Tibial nerve (tissue), 3 donors: ENCODE data around the gene TTC28.

ENCODE experiments used
- EP300 ChIP-seq, 2 donors: sonication (generic); formaldehyde crosslinking; IDR thresholded peaks; one replicate each; pipeline ENCODE4 v1.6.1; 2017; ENCODE audit warnings: antibody characterized with exemption in 2 of 2, mild to moderate bottlenecking in 1 of 2
- POLR2A ChIP-seq, 2 donors: fragments of 450-650 bp; IDR thresholded peaks; one replicate each; pipeline ENCODE4 v1.6.1; 2017; ENCODE audit warnings: antibody characterized with exemption in 2 of 2, mild to moderate bottlenecking in 2 of 2, moderate library complexity in 2 of 2

- no peak for TF ChIP-seq EP300 (IDR thresholded peaks at IDR 0.05)
- TF ChIP-seq POLR2A (IDR thresholded peaks at IDR 0.05), result no peak
Measured at GRCh38 chr22:28601915-28602314, 77.7 kb downstream of the TTC28 start.
